Activated CD8-positive, alpha-beta memory T cell treated with anti-CD3 and anti-CD28 coated beads, Interleukin-2, amount 50 U/mL, for 24 hours (primary cell): Measurements from ENCODE around the gene ZBTB1.
A peak's percentile ranks its signal among the peaks of the same experiment; 100 is the strongest.
"Not testable (repeated sequence)": the region's sequence is repeated elsewhere in the genome, so short reads cannot be mapped to it uniquely, and the experiment has no call there.

Source experiments
- DNase-seq: peaks from one replicate; pipeline ENCODE4 v3.0.0-alpha.2; 2020; ENCODE audit errors: extremely low read depth

Gene ZBTB1

DNA sequence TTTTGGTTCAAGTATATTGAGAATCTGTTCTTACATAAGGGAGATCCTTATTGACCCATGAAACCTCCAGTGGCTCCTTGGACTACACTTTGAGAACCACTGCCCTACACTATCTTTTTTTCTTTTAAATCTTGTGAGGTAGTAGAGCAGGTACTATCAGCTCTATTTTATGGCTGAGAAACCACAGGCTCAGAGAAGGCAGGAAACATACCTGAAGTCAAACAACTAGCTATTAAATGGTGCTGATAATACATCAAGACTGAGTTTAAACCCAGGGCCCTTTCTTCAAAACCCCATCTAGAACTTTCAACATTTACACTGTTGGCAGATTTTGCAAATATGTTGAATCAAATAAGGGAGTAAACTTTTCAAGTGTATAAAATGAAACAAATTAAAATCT lies 7.8 kb upstream of the ZBTB1 start:
- no peak for DNase-seq

DNA sequence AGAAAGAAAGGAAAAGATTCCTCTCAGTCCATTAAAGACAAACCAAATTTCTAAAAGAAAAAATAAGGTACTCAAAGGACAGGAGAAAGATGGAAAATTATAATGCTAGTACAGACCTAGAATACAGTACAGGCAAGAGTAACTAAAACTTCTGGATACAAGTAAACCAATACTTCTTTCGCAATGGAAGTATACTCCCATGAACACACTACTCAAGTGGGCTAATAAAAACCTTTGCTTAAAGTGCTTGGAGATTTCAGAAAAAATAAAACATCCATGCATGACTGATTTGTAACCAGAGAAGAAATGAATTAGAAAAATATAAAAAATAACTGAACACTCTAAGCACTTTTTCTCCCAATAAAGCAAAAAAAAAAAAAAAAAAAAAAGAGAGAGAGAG lies 4.5 kb upstream of the ZBTB1 start:
- no peak for DNase-seq

DNA sequence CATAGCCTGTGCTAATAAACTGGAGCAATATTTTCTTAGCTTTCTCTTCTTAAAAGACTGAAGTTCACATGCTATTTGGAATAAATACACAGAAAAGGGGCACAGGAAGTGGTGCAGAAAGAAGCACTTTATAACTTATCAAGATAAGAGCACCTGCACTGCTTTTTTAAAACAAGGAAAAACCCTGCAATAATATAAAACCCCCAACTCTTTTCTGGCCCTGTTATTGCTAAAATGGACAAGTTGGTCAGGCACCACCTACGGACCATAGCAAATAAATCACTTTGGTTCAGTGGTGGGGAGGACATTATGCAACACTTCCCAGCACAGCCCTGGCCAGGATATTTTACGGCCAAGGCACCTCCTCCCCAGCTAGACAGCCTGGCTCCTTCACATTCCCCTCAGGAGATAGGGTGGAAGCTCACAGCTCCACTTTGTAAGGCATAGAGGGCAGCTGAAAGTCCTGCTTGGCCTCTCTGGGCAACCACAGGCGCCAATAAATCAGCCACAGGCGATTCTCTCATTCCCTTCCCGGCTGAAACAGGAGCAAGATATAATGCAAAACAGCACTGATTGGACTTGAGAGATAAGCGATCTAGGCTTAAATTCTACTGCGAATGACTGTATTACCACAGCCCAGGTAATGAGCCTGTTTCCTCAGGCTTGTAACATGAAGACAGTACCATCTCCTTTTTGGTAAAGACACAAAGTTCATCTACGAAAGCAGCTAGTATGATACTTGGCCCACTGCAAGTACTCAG lies 3.0 kb upstream of the ZBTB1 start:
- DNase-seq, result no peak

GRCh38 chr14:64502456-64502855 lies 2.1 kb upstream of the ZBTB1 start:
- DNase-seq, result no peak

DNA sequence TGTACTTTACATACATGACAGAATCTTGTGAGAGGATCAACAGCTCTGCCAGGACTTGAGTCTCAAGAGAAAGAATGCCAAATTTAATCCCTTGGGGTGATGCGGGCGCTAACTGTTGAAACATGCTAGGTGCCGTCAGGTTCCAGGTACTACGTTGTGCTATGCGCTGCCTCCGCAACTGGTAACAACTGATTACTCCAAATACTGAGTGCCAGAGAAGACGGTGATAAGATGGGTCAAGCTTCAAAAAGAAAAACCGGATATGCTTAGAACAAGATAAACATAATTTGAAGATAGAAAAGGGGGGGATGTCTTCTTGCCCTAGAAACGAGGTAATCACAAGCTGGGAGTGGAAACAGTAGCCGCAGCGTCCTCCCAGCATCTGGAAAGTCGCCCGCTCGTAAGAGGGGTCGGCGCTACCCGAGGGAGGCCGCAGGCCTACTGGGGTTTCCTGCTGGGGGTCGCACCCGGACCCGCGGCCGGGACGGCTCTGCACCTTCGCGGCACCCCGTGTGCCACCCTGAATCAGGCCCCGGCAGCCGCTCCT lies 1.6 kb upstream of the ZBTB1 start:
- DNase-seq, result no peak

- DNase-seq, result peak; percentile 86
Observed at GRCh38 chr14:64503434-64504309, 898 bp upstream of the ZBTB1 start, which contains the start of gene ZBTB25. Gene ZBTB25 (minus strand): TSS chr14:64503838. CDS start chr14:64490533, 13,305 bp downstream.

DNA sequence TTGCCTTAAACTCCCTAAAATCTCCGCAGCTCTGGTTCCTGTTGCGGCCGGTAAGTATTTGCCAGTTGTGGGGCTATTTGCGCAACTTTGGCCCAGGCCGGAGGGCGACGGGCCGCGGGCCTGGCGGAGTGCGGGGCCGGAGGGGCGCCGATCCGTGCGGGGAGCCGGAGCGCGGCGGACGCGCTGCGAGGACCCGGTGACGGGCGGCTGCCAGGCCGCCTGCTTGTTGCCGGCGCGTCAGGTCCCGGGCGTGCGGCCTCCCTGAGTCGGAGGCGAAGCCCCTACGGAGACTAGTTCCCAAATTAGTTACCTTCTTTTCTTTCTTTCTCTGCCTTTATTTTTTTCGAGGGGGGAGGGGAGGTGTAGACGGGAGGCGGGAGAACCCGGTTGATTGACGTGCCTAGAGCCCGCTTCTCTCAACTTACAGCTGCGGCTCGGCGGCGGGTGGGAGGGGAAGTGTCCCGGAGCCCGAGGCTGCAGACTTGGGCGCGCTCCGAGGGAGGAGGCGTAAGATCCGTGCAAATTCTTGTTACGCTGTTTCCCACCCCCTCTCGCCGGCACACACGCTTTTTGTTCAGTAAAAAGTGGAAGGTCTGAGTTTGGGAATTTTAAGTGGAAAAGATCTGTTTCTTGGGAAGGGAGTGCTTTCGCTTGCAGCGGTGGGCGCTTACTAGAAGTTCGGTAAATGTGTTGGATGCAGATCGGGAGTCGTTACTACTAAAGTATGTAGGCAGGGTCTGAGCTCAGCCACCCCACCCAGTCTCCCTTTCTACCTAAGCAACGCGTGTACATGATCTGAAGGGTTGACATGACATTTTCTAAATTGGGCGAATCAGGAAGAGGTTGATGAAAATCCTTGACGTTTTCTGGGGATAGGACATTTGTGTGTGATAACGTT lies 576 bp downstream of the ZBTB1 start:
- DNase-seq, result peak; percentile 64

GRCh38 chr14:64506721-64507120 lies 2.2 kb downstream of the ZBTB1 start:
- no peak for DNase-seq

DNA sequence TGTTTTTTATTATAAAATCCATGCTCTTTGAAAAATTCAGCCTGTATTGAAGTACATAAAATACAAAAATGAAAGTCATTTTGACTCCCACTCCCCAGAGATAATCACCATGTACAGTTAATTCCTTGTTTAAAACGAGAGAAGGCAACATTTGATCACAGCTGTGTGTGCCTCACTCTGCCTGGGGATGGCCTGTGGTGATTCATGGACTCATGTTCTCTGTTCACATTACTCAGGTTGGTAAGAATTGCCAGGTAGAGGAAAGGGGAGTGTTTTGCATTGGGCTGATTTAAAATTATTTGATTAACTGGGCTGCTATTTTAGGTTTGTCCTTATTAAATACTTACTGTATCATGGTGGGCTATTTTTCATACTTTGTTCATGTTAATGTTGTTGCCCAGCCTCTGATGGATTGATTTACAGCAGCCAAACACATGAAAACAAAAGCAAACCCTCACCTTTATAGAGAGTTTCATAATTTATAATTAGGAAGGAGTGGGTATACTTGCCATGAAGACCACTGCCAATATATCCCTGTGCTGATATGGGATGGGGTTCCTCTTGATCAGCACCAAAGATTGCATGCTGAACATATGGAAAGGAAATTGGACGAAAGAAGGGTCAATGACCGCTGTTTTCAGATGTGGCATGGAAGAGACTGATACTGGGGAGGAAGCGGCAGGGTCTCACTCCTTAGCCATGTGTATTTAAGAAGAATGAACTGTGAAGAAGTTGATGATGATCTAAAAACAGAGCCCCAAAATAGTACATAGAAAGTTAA lies 3.0 kb downstream of the ZBTB1 start:
- no peak for DNase-seq

GRCh38 chr14:64508215-64508776 lies 3.7 kb downstream of the ZBTB1 start:
- no peak for DNase-seq

DNA sequence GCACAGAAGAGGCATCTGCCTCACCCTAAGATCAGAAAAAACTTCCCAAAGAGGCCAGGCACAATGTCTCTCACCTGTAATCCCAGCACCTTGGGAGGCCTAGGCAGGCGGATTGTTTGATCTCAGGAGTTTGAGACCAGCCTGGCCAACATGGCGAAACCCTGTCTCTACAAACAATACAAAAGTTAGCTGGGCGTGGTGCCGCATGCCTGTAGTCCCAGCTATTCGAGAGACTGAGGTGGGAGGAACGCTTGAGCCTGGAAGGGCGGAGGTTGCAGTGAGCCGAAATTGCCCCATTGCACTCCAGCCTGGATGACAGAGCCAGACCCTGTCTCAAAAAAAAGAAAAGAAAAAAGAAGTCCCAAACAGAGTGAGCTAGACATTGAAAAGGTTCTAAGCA lies 4.5 kb downstream of the ZBTB1 start:
- no peak for DNase-seq

DNA sequence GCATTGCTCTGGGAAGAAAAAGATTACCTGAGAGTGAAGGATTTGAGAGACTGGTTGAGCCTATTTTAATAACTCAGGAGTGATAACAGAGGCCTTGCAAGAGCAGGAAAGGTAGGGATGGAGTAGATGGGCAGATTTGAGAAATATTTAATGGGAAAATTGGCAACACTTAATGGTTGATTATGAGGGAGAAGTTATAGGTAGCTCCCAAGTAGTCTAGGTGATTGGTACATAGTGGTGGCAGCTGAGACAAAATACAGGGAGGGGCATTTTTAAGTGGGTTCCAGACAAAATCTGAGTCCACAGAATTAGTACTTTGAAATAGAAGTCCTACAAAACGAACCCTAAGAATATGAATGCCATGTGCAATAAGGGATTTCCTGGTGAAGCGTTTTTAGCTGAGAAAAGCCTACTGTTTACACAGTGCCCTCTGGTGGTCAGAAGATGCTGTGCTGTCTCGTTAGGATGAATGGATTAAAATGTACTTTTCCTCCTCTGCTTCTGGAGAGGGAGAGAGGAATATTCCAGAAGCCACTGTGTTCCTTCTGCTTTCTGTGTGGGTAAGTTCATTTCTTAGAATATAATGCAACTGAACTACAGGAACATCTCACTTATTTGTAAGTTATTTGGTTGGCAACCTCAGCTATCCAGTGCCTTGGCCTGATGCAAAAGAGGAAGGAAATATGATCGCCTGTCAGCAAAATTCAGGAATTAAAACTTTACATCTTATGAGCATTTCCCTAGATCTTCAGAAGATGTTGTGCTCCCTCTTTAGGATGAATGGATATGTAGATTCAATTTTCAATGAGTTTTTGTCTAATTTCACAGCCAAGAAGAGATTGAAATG lies 6.5 kb downstream of the ZBTB1 start:
- DNase-seq, result peak; percentile 40

GRCh38 chr14:64513271-64513670 lies 8.7 kb downstream of the ZBTB1 start:
- DNase-seq, result no peak

DNA sequence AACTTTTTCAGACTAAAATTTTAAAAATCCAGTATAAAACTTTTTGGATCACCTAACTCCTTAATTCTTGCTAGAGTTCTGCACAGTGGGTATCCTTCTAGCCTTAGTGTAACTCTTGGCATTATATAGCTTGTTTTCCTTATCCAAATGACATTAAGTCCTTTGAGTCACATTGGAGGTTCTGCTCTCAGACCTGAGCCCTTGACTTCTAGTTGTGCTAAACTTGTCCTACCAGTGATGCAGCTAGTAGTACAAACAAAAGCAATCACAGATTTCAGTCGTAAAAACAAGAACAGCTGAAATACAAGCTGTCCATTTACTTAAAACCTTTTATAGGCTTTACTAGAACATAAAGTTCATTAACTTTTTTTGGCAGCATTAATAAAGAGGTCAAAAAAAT lies 10.5 kb downstream of the ZBTB1 start:
- no peak for DNase-seq

GRCh38 chr14:64516969-64517368 lies 12.4 kb downstream of the ZBTB1 start:
- no peak for DNase-seq

DNA sequence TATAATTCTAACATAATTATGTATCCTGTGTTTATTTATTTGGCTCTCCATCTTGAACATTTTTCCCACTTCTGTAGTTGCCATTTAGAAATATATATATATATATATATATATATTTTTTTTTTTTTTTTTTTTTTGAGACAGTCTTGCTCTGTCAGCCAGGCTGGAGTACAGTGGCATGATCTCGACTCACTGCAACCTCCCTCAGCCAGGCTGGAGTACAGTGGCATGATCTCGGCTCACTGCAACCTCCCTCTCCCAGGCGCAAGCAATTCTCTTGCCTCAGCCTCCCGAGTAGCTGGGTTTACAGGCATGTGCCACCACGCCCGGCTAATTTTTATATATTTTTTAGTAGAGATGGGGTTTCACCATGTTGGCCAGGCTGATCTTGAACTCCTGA lies 13.1 kb downstream of the ZBTB1 start:
- not testable (repeated sequence) for DNase-seq

- no peak for DNase-seq
Observed at GRCh38 chr14:64518229-64518628, 13.7 kb downstream of the ZBTB1 start.

DNA sequence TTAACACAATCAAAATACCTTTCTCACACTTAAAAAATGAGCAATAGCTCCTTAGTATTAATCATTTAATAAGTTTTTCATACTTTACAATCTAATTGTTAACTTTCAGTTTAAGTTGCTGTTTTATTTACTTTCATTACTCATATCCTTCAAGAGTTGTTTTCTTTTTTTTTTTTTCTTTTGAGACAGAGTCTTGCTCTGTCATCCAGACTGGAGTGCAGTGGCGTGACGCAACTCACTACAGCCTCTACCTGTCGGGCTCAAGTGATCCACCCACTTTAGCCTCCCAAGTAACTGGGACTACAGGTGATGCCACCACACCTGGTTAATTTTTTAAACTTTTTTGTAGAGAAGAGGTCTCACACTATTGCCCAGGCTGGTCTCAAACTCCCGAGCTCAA lies 16.1 kb downstream of the ZBTB1 start:
- no peak for DNase-seq

DNA sequence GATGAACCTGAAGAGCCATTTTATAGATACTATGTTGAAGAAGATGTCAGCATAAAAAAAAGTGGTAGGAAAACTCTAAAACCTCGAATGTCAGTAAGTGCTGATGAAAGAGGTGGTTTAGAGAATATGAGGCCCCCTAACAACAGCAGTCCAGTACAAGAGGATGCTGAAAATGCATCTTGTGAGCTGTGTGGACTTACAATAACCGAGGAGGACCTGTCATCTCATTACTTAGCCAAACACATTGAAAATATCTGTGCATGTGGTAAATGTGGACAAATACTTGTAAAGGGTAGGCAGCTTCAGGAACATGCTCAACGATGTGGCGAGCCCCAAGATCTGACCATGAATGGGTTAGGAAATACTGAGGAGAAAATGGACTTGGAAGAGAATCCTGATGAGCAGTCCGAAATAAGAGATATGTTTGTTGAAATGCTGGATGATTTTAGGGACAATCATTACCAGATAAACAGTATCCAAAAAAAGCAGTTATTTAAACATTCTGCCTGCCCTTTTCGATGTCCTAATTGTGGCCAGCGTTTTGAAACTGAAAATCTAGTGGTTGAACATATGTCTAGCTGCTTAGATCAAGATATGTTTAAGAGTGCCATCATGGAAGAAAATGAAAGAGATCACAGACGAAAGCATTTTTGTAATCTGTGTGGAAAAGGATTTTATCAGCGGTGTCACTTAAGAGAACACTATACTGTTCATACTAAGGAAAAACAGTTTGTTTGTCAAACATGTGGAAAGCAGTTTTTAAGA lies 18.2 kb downstream of the ZBTB1 start:
- DNase-seq, result no peak
